ENCODE data around the gene SLC12A9. TPM values are rescaled to one million over a fixed set of nuclear protein-coding genes. Genes with fewer than 3 reads are reported as not detected.

The SLC12A9 gene
- total RNA-seq, 1 donor from 2014 or later = 39.1 TPM

DNA sequence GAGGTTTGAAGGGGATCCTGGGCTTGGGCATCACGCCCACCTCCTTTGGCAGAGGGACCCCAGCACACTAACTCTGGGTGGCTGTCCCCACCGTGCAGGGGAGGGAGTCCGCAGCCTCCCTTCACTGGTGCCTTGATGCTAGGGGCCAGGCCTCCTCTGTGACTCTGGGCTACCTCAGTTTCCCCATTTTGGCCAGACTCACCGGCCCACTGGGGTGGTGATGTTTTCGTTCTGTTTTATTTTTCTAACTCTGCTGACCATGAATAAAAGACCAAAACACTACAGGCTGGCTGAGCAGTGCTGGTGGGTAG is 14.2 kb downstream of the SLC12A9 start:
- Mint-ChIP-seq H3K27ac (peak overlapping the region; percentile 99), H3K4me1 (peaks cover 12% of the 10 kb centered on the region), H3K36me3 (peaks cover 15% of the 10 kb centered on the region), H3K4me3 (peak overlapping the region; percentile 95), H3K9me3 (no peaks in the 10 kb centered on the region), H3K27me3 (ENCODE audit: low read depth) (no peaks in the 10 kb centered on the region)
- no peak for DNase-seq (ENCODE audit: low spot score in 2 of 2, unreplicated experiment in 2 of 2)
- TF ChIP-seq CTCF (IDR thresholded peaks at IDR 0.05; ENCODE audit: unreplicated experiment) = no peak

DNA sequence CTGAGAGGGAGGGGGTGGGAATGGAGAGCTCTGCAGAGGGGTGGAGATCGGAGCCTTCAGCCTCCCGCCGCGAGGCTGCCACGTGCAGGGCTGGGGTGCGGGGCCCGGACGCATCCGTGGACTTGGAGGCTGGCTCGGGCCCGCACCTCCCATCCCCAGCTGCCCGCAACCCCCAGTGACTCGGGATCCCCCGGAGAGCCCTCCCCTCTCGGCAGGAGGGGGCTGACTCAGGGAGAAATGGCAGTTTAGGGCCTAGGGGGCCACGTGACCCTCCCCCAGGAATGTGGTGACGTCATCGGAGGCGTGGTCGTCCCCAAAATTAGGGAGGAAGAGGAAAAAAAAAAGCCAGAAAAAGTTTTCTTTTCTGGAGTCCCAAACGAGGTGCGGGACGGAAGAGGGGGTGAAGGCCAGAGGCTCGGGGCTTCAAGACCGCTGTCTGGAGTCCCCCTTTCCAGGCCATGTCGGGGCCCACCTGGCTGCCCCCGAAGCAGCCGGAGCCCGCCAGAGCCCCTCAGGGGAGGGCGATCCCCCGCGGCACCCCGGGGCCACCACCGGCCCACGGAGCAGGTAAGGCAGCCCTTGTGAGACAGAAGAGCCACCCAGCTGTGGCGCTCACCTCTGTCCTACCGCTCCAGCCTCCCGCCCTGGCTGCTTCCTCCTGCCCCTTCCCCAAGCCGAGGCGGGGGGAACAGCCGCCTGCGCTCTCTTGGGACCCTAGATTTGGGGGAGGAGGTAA is 14.7 kb downstream of the SLC12A9 start, which contains the start of gene TRIP6:
TSS of gene TRIP6 (plus strand) at position 348 of the 736 bp plus-strand sequence. CDS start at position 459, 111 bp downstream.
- Mint-ChIP-seq H3K4me1 (peaks cover 12% of the 10 kb centered on the region), H3K9me3 (no peaks in the 10 kb centered on the region), H3K36me3 (peaks cover 16% of the 10 kb centered on the region), H3K27me3 (ENCODE audit: low read depth) (no peaks in the 10 kb centered on the region), H3K4me3 (peak within 1 kb of the TSS; percentile 95), H3K27ac (peak within 1 kb of the TSS; percentile 99)
- no peak for TF ChIP-seq CTCF (IDR thresholded peaks at IDR 0.05; ENCODE audit: unreplicated experiment)
- DNase-seq (ENCODE audit: low spot score in 2 of 2, unreplicated experiment in 2 of 2) = peak; percentile 78 to 88

DNA sequence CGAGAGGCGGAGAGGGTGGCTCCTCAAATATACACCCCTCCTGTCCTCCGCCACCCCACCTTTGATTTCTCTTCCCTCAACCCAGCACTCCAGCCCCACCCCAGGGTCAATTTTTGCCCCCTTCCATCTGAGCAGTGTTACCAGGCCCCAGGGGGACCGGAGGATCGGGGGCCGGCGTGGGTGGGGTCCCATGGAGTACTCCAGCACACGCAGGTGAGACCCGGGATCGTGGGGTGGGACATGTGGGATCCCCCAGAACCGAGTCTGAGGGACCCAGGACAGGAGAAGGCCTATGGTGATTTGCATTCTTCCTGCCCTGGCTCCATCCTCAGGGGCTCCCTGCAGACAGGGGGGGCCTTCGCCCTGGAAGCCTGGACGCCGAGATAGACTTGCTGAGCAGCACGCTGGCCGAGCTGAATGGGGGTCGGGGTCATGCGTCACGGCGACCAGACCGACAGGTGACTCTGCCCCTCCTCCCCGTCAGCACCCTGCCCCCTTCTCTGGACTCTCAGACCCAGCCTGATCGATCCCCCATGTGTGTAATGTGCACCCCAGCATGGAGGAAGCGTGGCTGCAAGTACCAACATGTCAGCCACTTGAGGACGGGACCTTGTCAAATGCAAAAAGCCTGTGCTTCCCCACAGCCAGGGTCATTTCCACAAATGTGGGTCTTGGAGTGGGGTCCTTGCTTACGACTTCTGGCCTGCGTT is 15.4 kb downstream of the SLC12A9 start:
- H3K36me3 Mint-ChIP-seq = peaks cover 16% of the 10 kb centered on the region
- peak overlapping the region; percentile 95 for H3K4me3 Mint-ChIP-seq
- no peaks in the 10 kb centered on the region for H3K27me3 Mint-ChIP-seq (ENCODE audit: low read depth)
- no peak for DNase-seq (ENCODE audit: low spot score in 2 of 2, unreplicated experiment in 2 of 2)
- H3K4me1 Mint-ChIP-seq = peaks cover 12% of the 10 kb centered on the region
- H3K9me3 Mint-ChIP-seq = no peaks in the 10 kb centered on the region
- peak overlapping the region; percentile 94 for H3K27ac Mint-ChIP-seq
- TF ChIP-seq CTCF (IDR thresholded peaks at IDR 0.05; ENCODE audit: unreplicated experiment) = no peak

DNA sequence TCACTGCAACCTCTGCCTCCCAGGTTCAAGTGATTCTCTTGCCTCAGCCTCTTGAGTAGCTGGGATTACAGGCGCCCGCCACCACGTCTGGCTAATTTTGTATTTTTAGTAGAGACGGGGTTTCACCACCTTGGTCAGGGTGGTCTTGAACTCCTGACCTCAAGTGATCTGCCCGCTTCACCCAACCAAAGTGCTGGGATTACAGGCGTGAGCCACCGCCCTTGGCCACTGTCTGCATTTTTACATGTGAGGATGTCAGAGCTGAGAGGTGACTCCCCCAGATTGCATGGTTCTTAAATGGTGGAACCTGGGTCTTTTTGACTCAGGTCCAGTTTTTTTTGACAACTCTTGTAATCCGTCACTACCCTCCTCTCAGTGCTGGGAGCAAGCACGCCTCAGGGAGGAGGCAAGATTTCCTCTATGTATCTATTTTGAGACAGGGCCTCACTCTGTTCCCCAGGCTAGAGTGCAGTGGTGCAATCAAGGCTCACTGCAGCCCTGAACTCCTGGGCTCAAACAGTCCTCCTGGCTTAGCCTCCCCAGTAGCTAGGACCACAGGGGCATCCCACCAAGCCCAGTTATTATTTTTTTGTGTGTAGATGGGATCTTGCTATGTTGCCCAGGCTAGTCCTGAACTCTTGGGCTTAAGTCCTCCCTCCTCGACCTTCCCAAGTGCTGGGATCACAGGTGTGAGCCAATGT is 21.2 kb downstream of the SLC12A9 start:
- Mint-ChIP-seq H3K9me3 (no peaks in the 10 kb centered on the region), H3K27ac (peak overlapping the region; percentile 99)

DNA sequence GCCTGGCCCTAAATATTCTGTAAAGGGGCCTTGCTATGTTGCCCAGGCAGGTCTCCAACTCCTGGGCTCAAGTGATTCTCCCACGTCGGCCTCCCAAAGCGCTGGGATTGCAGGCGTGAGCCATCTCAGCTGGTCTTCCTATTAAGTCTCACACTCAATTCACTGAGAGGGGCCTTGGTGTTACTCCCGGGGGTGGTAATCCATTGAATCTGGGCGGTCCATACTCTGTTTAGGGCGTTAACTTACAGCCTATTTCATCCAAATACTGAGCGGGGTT is 21.7 kb downstream of the SLC12A9 start:
- H3K27ac Mint-ChIP-seq = peak overlapping the region; percentile 99
- no peak for TF ChIP-seq CTCF (IDR thresholded peaks at IDR 0.05; ENCODE audit: unreplicated experiment)
- H3K4me3 Mint-ChIP-seq = peak overlapping the region; percentile 99
- peaks cover 27% of the 10 kb centered on the region for H3K36me3 Mint-ChIP-seq
- H3K4me1 Mint-ChIP-seq = peaks cover 39% of the 10 kb centered on the region
- H3K9me3 Mint-ChIP-seq = no peaks in the 10 kb centered on the region
- DNase-seq (ENCODE audit: low spot score in 2 of 2, unreplicated experiment in 2 of 2) = no peak
- no peaks in the 10 kb centered on the region for H3K27me3 Mint-ChIP-seq (ENCODE audit: low read depth)

More for the DNA sequence above, 21.2 kb downstream of the SLC12A9 start:
- Mint-ChIP-seq H3K36me3 (peaks cover 25% of the 10 kb centered on the region), H3K27me3 (ENCODE audit: low read depth) (no peaks in the 10 kb centered on the region), H3K4me1 (peaks cover 39% of the 10 kb centered on the region), H3K4me3 (peak overlapping the region; percentile 99)
- TF ChIP-seq CTCF (IDR thresholded peaks at IDR 0.05; ENCODE audit: unreplicated experiment) = no peak
- DNase-seq (ENCODE audit: low spot score in 2 of 2, unreplicated experiment in 2 of 2) = no peak

Measured in mesothelial cell of epicardium (in vitro differentiated cells).